HEK293 (cell line): ENCODE data around the gene BPIFB4.
"Not testable (repeated sequence)": the region's sequence is repeated elsewhere in the genome, so short reads cannot be mapped to it uniquely, and the experiment has no call there.

ENCODE experiments used
- CTCF ChIA-PET: fragments of 350-600 bp; formaldehyde crosslinking; extraction: SDS; loops from one replicate; lab custom pipeline; 2021; ENCODE audit warnings: antibody characterized with exemption; lab: Yijun Ruan, JAX
- POLR2A ChIA-PET: fragments of 300-600 bp; formaldehyde crosslinking; extraction: SDS; loops from one replicate; lab custom pipeline; 2020; ENCODE audit warnings: antibody characterized with exemption, inconsistent platforms; lab: Yijun Ruan, JAX
- H3K27ac ChIP-seq: fragments of 200-500 bp; sonication (Bioruptor generic); 2 replicates; pipeline ENCODE4 v1.5.1; 2014; ENCODE audit warnings: low read depth, low read length, control low read depth, inconsistent platforms; ENCODE audit errors: extremely low read depth
- H3K36me3 ChIP-seq, 2 experiments: fragments of 200-500 bp in 1 of 2; sonication (Bioruptor generic) in 1 of 2; 1 replicate in 1 of 2; 2 replicates in 1 of 2; pipeline ENCODE4 v1.5.1; 2014 to 2017; ENCODE audit warnings: inconsistent platforms in 2 of 2, low read length in 2 of 2; ENCODE audit not compliant: control insufficient read depth in 2 of 2, insufficient read depth in 1 of 2
- H3K4me1 ChIP-seq: fragments of 200-500 bp; sonication (Bioruptor generic); 2 replicates; pipeline ENCODE4 v1.5.1; 2014; ENCODE audit warnings: mild to moderate bottlenecking, low read length, inconsistent platforms; ENCODE audit not compliant: control insufficient read depth, insufficient read depth
- H3K4me3 ChIP-seq: 2 replicates; pipeline ENCODE4 v1.5.1; 2011; ENCODE audit warnings: low read depth, mild to moderate bottlenecking, control low read depth, low read length, moderate library complexity
- H3K9me3 ChIP-seq: fragments of 200-500 bp; sonication (Bioruptor generic); 2 replicates; pipeline ENCODE4 v1.5.1; 2014; ENCODE audit warnings: low read depth, low read length, inconsistent platforms; ENCODE audit not compliant: control insufficient read depth, insufficient read depth
- GLI4 ChIP-seq: fragments of 450-650 bp; formaldehyde crosslinking; IDR thresholded peaks from 2 replicates; pipeline ENCODE4 v1.5.1; 2016; ENCODE audit warnings: missing biosample characterization, missing genetic modification characterization
- SCRT1 ChIP-seq: fragments of 450-650 bp; formaldehyde crosslinking; IDR thresholded peaks from 2 replicates; pipeline ENCODE4 v1.5.1; 2016; ENCODE audit warnings: missing biosample characterization, missing genetic modification characterization, borderline replicate concordance
- TRIM28 ChIP-seq: IDR thresholded peaks from 2 replicates; pipeline ENCODE4 v1.6.1; 2011; ENCODE audit warnings: low read length, control low read depth, borderline replicate concordance
- YY1 ChIP-seq: fragments of 450-650 bp; formaldehyde crosslinking; IDR thresholded peaks from 2 replicates; pipeline ENCODE4 v1.5.1; 2018; ENCODE audit warnings: missing biosample characterization, missing genetic modification characterization
- ZBTB7A ChIP-seq: fragments of 450-650 bp; formaldehyde crosslinking; IDR thresholded peaks from 2 replicates; pipeline ENCODE4 v1.5.1; 2016; ENCODE audit warnings: low read depth, missing biosample characterization, missing genetic modification characterization
- ZNF214 ChIP-seq: fragments of 450-650 bp; formaldehyde crosslinking; IDR thresholded peaks from 2 replicates; pipeline ENCODE4 v1.5.1; 2017; ENCODE audit warnings: missing biosample characterization, mild to moderate bottlenecking, missing genetic modification characterization, borderline replicate concordance
- ZNF26 ChIP-seq: fragments of 450-650 bp; formaldehyde crosslinking; IDR thresholded peaks from 2 replicates; pipeline ENCODE4 v1.5.1; 2016; ENCODE audit warnings: missing biosample characterization, missing genetic modification characterization
- ZNF37A ChIP-seq: fragments of 450-650 bp; IDR thresholded peaks from 2 replicates; pipeline ENCODE4 v1.5.1; 2018; ENCODE audit warnings: missing biosample characterization, missing genetic modification characterization
- ZNF391 ChIP-seq: fragments of 450-650 bp; formaldehyde crosslinking; IDR thresholded peaks from 2 replicates; pipeline ENCODE4 v1.5.1; 2016; ENCODE audit warnings: low read depth, missing biosample characterization, missing genetic modification characterization, borderline replicate concordance
- ZNF404 ChIP-seq: fragments of 450-650 bp; formaldehyde crosslinking; IDR thresholded peaks from 2 replicates; pipeline ENCODE4 v1.5.1; 2017; ENCODE audit warnings: missing biosample characterization, missing genetic modification characterization
- ZNF416 ChIP-seq: fragments of 450-650 bp; formaldehyde crosslinking; IDR thresholded peaks from 2 replicates; pipeline ENCODE4 v1.5.1; 2016; ENCODE audit warnings: missing biosample characterization, missing genetic modification characterization
- ZNF501 ChIP-seq: fragments of 450-650 bp; formaldehyde crosslinking; IDR thresholded peaks from 2 replicates; pipeline ENCODE4 v1.5.1; 2016; ENCODE audit warnings: missing biosample characterization, missing genetic modification characterization
- ZNF529 ChIP-seq: fragments of 450-650 bp; formaldehyde crosslinking; IDR thresholded peaks from 2 replicates; pipeline ENCODE4 v1.5.1; 2017; ENCODE audit warnings: missing genetic modification characterization, missing biosample characterization; ENCODE audit not compliant: insufficient replicate concordance
- ZNF585B ChIP-seq: fragments of 450-650 bp; formaldehyde crosslinking; IDR thresholded peaks from 2 replicates; pipeline ENCODE4 v1.5.1; 2016; ENCODE audit warnings: missing biosample characterization, missing genetic modification characterization
- ZNF596 ChIP-seq: fragments of 450-650 bp; IDR thresholded peaks from 2 replicates; pipeline ENCODE4 v1.5.0; 2018; ENCODE audit warnings: missing biosample characterization, mild to moderate bottlenecking, missing genetic modification characterization, moderate library complexity
- ZNF600 ChIP-seq: fragments of 450-650 bp; formaldehyde crosslinking; IDR thresholded peaks from 2 replicates; pipeline ENCODE4 v1.5.1; 2016; ENCODE audit warnings: missing biosample characterization, missing genetic modification characterization
- ZNF664 ChIP-seq: fragments of 450-650 bp; formaldehyde crosslinking; IDR thresholded peaks from 2 replicates; pipeline ENCODE4 v1.5.1; 2016; ENCODE audit warnings: missing biosample characterization, missing genetic modification characterization
- ZNF747 ChIP-seq: fragments of 450-650 bp; formaldehyde crosslinking; IDR thresholded peaks from 2 replicates; pipeline ENCODE4 v1.5.1; 2016; ENCODE audit warnings: missing biosample characterization, missing genetic modification characterization
- ZNF768 ChIP-seq: fragments of 450-650 bp; formaldehyde crosslinking; IDR thresholded peaks from 2 replicates; pipeline ENCODE4 v1.5.1; 2018; ENCODE audit warnings: missing biosample characterization, mild to moderate bottlenecking, missing genetic modification characterization
- ZSCAN16 ChIP-seq: fragments of 450-650 bp; formaldehyde crosslinking; IDR thresholded peaks from 2 replicates; pipeline ENCODE4 v1.5.1; 2016; ENCODE audit warnings: missing biosample characterization, missing genetic modification characterization
- ZSCAN23 ChIP-seq: fragments of 450-650 bp; formaldehyde crosslinking; IDR thresholded peaks from 2 replicates; pipeline ENCODE4 v1.5.1; 2016; ENCODE audit warnings: missing biosample characterization, missing genetic modification characterization
- ZXDB ChIP-seq: fragments of 450-650 bp; formaldehyde crosslinking; IDR thresholded peaks from 2 replicates; pipeline ENCODE4 v1.5.1; 2016; ENCODE audit warnings: missing biosample characterization, missing genetic modification characterization
- TF ChIP-seq, protein P1 (sequence below): fragments of 450-650 bp; formaldehyde crosslinking; conservative IDR thresholded peaks from 2 replicates; pipeline ENCODE4 v1.5.1; 2016; ENCODE audit warnings: low read depth, missing biosample characterization, missing genetic modification characterization
- TF ChIP-seq, protein P2 (sequence below): fragments of 450-650 bp; IDR thresholded peaks from 2 replicates; pipeline ENCODE4 v1.5.1; 2018; ENCODE audit warnings: missing biosample characterization, mild to moderate bottlenecking, missing genetic modification characterization
- TF ChIP-seq, protein P3 (sequence below): sonication (generic); formaldehyde crosslinking; IDR thresholded peaks from 2 replicates; pipeline ENCODE4 v1.8.1; 2022; ENCODE audit warnings: mild to moderate bottlenecking, moderate library complexity, missing genetic modification reagents

Gene BPIFB4

DNA sequence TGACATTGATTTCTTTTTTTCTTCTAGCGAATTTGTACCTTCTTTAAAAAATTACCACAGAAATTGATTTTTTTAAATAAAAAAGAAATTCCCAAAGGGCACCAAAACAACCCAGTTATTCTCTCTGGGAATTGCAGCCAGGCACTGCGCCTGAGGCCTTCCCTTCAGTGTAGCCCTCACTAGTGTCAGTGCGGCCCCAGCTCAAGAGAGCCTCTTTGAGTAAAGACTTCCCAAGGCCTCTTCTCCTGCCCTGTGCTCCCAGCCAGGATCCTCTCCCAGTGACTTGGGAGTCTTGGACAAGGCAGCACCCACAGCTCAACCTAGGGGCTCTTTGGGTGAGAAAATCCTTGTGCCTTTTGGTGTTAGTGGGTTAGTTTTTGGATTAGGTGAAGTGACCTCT is 41.5 kb downstream of the BPIFB4 start (continued):
- no peak for TF ChIP-seq ZNF747 (tag by site-specific recombination)
- TF ChIP-seq ZNF529, result no peak
- TF ChIP-seq YY1 (tag by site-specific recombination), result no peak
- TF ChIP-seq ZNF501 (tag by site-specific recombination), result no peak
- no peak for TF ChIP-seq ZNF391 (tag by site-specific recombination)
- TF ChIP-seq, all 188 proteins: peak for 0

- TF ChIP-seq ZNF585B (tag by site-specific recombination), result peak; percentile 84
- CTCF ChIA-PET, result interaction anchor here (1.0 kb wide), 1 partner anchor 23 kb away, joined by 3 read pairs; no protein-coding TSS in a partner anchor
- H3K4me1 ChIP-seq, H3K4me3 ChIP-seq, H3K36me3 ChIP-seq, H3K9me3 ChIP-seq, H3K27ac ChIP-seq, POLR2A ChIA-PET: not testable (repeated sequence)
These were observed 42.9 kb downstream of the BPIFB4 start for GRCh38 chr20:33122297-33122696.

GRCh38 chr20:33124261-33124660 is 44.8 kb downstream of the BPIFB4 start:
- CTCF ChIA-PET, result no interaction called here
- no peak overlapping the region for H3K4me3 ChIP-seq
- H3K27ac ChIP-seq, result no peak overlapping the region
- H3K4me1 ChIP-seq, result no peaks in the 10 kb centered on the region
- H3K36me3 ChIP-seq, result no peaks in the 10 kb centered on the region
- POLR2A ChIA-PET, result no interaction called here
- no peaks in the 10 kb centered on the region for H3K9me3 ChIP-seq
- TF ChIP-seq ZNF664 (tag by site-specific recombination) (no peak), ZNF404 (tag by site-specific recombination) (no peak), ZNF26 (tag by site-specific recombination) (no peak), ZXDB (no peak), TRIM28 (no peak), ZSCAN16 (tag by site-specific recombination) (no peak), ZNF768 (no peak), GLI4 (tag by site-specific recombination) (no peak), ZNF600 (no peak), ZNF596 (tag by site-specific recombination) (no peak), ZNF37A (tag by site-specific recombination) (no peak), SCRT1 (no peak), ZNF416 (tag by site-specific recombination) (no peak), ZNF214 (no peak), ZSCAN23 (no peak), ZBTB7A (no peak)
- TF ChIP-seq, protein P1, sequence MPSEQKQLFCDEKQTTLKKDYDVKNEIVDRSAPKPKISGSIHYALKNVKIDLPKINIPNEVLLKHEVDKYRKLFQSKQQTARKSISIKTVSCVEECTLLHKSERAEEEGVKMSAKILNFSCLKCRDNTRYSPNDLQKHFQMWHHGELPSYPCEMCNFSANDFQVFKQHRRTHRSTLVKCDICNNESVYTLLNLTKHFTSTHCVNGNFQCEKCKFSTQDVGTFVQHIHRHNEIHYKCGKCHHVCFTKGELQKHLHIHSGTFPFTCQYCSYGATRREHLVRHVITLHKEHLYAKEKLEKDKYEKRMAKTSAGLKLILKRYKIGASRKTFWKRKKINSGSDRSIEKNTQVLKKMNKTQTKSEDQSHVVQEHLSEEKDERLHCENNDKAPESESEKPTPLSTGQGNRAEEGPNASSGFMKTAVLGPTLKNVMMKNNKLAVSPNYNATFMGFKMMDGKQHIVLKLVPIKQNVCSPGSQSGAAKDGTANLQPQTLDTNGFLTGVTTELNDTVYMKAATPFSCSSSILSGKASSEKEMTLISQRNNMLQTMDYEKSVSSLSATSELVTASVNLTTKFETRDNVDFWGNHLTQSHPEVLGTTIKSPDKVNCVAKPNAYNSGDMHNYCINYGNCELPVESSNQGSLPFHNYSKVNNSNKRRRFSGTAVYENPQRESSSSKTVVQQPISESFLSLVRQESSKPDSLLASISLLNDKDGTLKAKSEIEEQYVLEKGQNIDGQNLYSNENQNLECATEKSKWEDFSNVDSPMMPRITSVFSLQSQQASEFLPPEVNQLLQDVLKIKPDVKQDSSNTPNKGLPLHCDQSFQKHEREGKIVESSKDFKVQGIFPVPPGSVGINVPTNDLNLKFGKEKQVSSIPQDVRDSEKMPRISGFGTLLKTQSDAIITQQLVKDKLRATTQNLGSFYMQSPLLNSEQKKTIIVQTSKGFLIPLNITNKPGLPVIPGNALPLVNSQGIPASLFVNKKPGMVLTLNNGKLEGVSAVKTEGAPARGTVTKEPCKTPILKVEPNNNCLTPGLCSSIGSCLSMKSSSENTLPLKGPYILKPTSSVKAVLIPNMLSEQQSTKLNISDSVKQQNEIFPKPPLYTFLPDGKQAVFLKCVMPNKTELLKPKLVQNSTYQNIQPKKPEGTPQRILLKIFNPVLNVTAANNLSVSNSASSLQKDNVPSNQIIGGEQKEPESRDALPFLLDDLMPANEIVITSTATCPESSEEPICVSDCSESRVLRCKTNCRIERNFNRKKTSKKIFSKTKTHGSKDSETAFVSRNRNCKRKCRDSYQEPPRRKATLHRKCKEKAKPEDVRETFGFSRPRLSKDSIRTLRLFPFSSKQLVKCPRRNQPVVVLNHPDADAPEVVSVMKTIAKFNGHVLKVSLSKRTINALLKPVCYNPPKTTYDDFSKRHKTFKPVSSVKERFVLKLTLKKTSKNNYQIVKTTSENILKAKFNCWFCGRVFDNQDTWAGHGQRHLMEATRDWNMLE (tag by site-specific recombination), result no peak
- TF ChIP-seq, protein P2, sequence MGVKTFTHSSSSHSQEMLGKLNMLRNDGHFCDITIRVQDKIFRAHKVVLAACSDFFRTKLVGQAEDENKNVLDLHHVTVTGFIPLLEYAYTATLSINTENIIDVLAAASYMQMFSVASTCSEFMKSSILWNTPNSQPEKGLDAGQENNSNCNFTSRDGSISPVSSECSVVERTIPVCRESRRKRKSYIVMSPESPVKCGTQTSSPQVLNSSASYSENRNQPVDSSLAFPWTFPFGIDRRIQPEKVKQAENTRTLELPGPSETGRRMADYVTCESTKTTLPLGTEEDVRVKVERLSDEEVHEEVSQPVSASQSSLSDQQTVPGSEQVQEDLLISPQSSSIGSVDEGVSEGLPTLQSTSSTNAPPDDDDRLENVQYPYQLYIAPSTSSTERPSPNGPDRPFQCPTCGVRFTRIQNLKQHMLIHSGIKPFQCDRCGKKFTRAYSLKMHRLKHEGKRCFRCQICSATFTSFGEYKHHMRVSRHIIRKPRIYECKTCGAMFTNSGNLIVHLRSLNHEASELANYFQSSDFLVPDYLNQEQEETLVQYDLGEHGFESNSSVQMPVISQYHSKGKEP (tag by site-specific recombination), result no peak
- TF ChIP-seq, protein P3, sequence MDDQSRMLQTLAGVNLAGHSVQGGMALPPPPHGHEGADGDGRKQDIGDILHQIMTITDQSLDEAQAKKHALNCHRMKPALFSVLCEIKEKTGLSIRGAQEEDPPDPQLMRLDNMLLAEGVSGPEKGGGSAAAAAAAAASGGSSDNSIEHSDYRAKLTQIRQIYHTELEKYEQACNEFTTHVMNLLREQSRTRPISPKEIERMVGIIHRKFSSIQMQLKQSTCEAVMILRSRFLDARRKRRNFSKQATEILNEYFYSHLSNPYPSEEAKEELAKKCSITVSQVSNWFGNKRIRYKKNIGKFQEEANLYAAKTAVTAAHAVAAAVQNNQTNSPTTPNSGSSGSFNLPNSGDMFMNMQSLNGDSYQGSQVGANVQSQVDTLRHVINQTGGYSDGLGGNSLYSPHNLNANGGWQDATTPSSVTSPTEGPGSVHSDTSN (CRISPR knock-in tag), result no peak
- TF ChIP-seq, all 188 proteins: peak for 0
